Natural killer cell (primary cell): ENCODE measurements around the gene LIN37. TPM values are rescaled to one million over a fixed set of nuclear protein-coding genes. Genes with fewer than 3 reads are reported as not detected.

ENCODE experiments used
- ATAC-seq, 3 donors: fragments of 150-1000 bp in 2 of 3; fragments of 200-7000 bp in 1 of 3; cut with Tn5 transposase; 1 replicate in 1 of 3; 2 replicates in 2 of 3; pipeline ENCODE4 v1.10.0; 2021; ENCODE audit warnings: mild to moderate bottlenecking in 2 of 3, moderate library complexity in 2 of 3
- DNase-seq, 2 donors: peaks; one replicate each; pipeline versions ENCODE4 v3.0.0 to v3.0.0-alpha.2; 2013 to 2021; ENCODE audit warnings: mixed read lengths in 1 of 2
- H3K27ac ChIP-seq: one replicate; pipeline ENCODE4 v1.5.1; 2013; ENCODE audit warnings: mild to moderate bottlenecking, low read length
- H3K27me3 ChIP-seq: one replicate; pipeline ENCODE4 v1.6.1; 2013; ENCODE audit warnings: low read length; ENCODE audit not compliant: control insufficient read depth, insufficient read depth
- H3K36me3 ChIP-seq: one replicate; pipeline ENCODE4 v1.6.1; 2013; ENCODE audit warnings: low read length; ENCODE audit not compliant: control insufficient read depth, insufficient read depth
- H3K4me1 ChIP-seq: one replicate; pipeline ENCODE4 v1.6.1; 2013; ENCODE audit warnings: low read length; ENCODE audit not compliant: control insufficient read depth, insufficient read depth
- H3K4me3 ChIP-seq: one replicate; pipeline ENCODE4 v1.5.1; 2013; ENCODE audit warnings: low read length
- H3K9me3 ChIP-seq: one replicate; pipeline ENCODE4 v1.6.1; 2013; ENCODE audit warnings: low read length; ENCODE audit not compliant: control insufficient read depth, insufficient read depth
- H3K27ac Mint-ChIP-seq, 2 donors: one replicate each; pipeline ENCODE4 v1.8.0; 2022; ENCODE audit warnings: mild to moderate bottlenecking in 2 of 2, mixed read lengths in 2 of 2, moderate library complexity in 1 of 2
- H3K27me3 Mint-ChIP-seq, 2 donors: one replicate each; pipeline ENCODE4 v1.8.0; 2022; ENCODE audit warnings: low read depth in 2 of 2, mixed read lengths in 2 of 2
- H3K36me3 Mint-ChIP-seq: one replicate; pipeline ENCODE4 v1.8.0; 2022; ENCODE audit warnings: mixed read lengths
- H3K4me1 Mint-ChIP-seq, 2 donors: one replicate each; pipeline ENCODE4 v1.8.0; 2022; ENCODE audit warnings: mixed read lengths in 2 of 2
- H3K4me3 Mint-ChIP-seq: one replicate; pipeline ENCODE4 v1.8.0; 2022; ENCODE audit warnings: mild to moderate bottlenecking, moderate library complexity, mixed read lengths
- H3K9me3 Mint-ChIP-seq, 2 donors: one replicate each; pipeline ENCODE4 v1.8.0; 2022; ENCODE audit warnings: mixed read lengths in 2 of 2
- CTCF ChIP-seq: fragments of 200-600 bp; IDR thresholded peaks from one replicate; pipeline ENCODE4 v1.8.0; 2022; ENCODE audit warnings: antibody characterized with exemption
- WGBS: methylation state at CpG from one replicate; pipeline ENCODE4 v1.1.7; 2013; ENCODE audit warnings: missing lambda C conversion rate; ENCODE audit not compliant: insufficient coverage; 5-methylcytosine and 5-hydroxymethylcytosine counted together
- intact Hi-C: fragments of 100-400 bp; cut with micrococcal nuclease; formaldehyde crosslinking; loops from one replicate; pipeline ENCODE4 v1.14.2; 2022
- total RNA-seq, 4 donors: library from RNA; stranded (reverse); fragments of 120-200 nt in 1 of 4; gene quantifications; one replicate each; pipeline versions ENCODE4 v1.2.3 to v1.2.4, GENCODE V29; 2013 to 2022

The LIN37 gene
- total RNA-seq, 3 donors from 2014 or later (not counting 1 experiment from before 2014, with no cell fraction given) = 16.7 to 22.1 (median 18.2) TPM

DNA sequence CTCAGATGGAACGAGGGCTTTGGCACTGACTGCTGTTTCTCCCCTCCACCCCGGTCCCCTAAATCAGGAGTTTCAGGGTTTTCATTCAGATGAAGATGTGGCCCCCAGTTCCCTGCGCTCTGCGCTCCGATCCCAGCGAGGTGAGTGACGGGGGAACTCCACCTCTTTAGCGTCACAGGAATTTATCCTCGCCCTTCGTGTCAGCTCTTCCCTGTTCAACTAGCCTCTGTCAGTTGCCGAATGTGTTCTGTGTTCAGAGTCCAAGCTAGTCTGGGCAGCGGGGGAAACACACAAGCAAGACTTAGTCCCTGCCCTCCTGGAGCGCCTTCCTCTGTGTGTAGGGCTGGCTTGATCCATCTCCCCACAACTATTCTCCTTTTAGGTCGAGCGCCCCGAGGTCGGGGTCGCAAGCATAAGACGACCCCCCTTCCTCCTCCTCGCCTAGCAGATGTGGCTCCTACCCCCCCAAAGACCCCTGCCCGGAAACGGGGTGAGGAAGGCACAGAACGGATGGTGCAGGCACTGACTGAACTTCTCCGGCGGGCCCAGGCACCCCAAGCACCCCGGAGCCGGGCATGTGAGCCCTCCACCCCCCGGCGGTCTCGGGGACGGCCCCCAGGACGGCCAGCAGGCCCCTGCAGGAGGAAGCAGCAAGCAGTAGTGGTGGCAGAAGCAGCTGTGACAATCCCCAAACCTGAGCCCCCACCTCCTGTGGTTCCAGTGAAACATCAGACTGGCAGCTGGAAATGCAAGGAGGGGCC lies 28.8 kb upstream of the LIN37 start:
- Histone ChIP-seq H3K27me3 (no peaks in the 10 kb centered on the region), H3K9me3 (no peaks in the 10 kb centered on the region), H3K27ac (no peak overlapping the region), H3K4me1 (peaks cover 37% of the 10 kb centered on the region), H3K4me3 (no peak overlapping the region), H3K36me3 (peaks cover 33% of the 10 kb centered on the region)
- Mint-ChIP-seq H3K4me1 (peaks cover 16 to 60% of the 10 kb centered on the region in 2 donors), H3K9me3 (no peaks in the 10 kb centered on the region), H3K27ac (peak overlapping the region; percentile 63 to 76), H3K27me3 (no peaks in the 10 kb centered on the region), H3K36me3 (no peaks in the 10 kb centered on the region), H3K4me3 (peak overlapping the region; percentile 87)
- TF ChIP-seq CTCF = no peak
- DNase-seq (no peak), ATAC-seq (no peak)
- 96% methylated on average over 32 of the region's 32 CpGs for WGBS
- intact Hi-C loops = no loop called here

- H3K36me3 ChIP-seq = peaks cover 39% of the 10 kb centered on the region
- WGBS = 98% methylated on average over 9 of the region's 9 CpGs
These were observed 28.2 kb upstream of the LIN37 start for GRCh38 chr19:35720163-35720524.

GRCh38 chr19:35720648-35721047 lies 27.7 kb upstream of the LIN37 start:
- WGBS = 96% methylated on average over 17 of the region's 17 CpGs
- Histone ChIP-seq H3K27ac (no peak overlapping the region), H3K36me3 (peaks cover 44% of the 10 kb centered on the region), H3K4me3 (no peak overlapping the region), H3K27me3 (no peaks in the 10 kb centered on the region), H3K9me3 (no peaks in the 10 kb centered on the region), H3K4me1 (peaks cover 29% of the 10 kb centered on the region)
- ATAC-seq (no peak), DNase-seq (no peak)
- no peak for TF ChIP-seq CTCF
- intact Hi-C loops = no loop called here
- no peaks in the 10 kb centered on the region for H3K27me3 Mint-ChIP-seq
- H3K4me3 Mint-ChIP-seq = no peak overlapping the region
- H3K36me3 Mint-ChIP-seq = no peaks in the 10 kb centered on the region
- peak overlapping the region in 1 of 2 donors; percentile 22 for H3K27ac Mint-ChIP-seq
- H3K4me1 Mint-ChIP-seq = peaks cover 16 to 55% of the 10 kb centered on the region in 2 donors
- no peaks in the 10 kb centered on the region for H3K9me3 Mint-ChIP-seq

More at GRCh38 chr19:35720163-35720524, 28.2 kb upstream of the LIN37 start:
- DNase-seq (no peak), ATAC-seq (no peak)
- peaks cover 34% of the 10 kb centered on the region for H3K4me1 ChIP-seq
- H3K27me3 ChIP-seq = no peaks in the 10 kb centered on the region
- intact Hi-C loops = no loop called here
- no peak overlapping the region for H3K4me3 ChIP-seq
- H3K9me3 Mint-ChIP-seq = no peaks in the 10 kb centered on the region
- H3K27ac Mint-ChIP-seq = no peak overlapping the region
- no peaks in the 10 kb centered on the region for H3K36me3 Mint-ChIP-seq
- peaks cover 16 to 56% of the 10 kb centered on the region in 2 donors for H3K4me1 Mint-ChIP-seq
- H3K9me3 ChIP-seq = no peaks in the 10 kb centered on the region
- no peak overlapping the region for H3K27ac ChIP-seq
- H3K4me3 Mint-ChIP-seq = peak overlapping the region; percentile 21
- no peak for TF ChIP-seq CTCF
- no peaks in the 10 kb centered on the region for H3K27me3 Mint-ChIP-seq

DNA sequence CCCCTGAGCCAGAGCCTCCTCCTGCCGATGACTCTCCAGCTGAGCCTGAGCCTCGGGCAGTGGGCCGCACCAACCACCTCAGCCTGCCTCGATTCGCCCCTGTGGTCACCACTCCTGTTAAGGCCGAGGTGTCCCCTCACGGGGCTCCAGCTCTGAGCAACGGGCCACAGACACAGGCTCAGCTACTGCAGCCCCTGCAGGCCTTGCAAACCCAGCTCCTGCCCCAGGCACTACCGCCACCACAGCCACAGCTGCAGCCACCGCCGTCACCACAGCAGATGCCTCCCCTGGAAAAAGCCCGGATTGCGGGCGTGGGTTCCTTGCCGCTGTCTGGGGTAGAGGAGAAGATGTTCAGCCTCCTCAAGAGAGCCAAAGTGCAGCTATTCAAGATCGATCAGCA lies 27.0 kb upstream of the LIN37 start:
- Mint-ChIP-seq H3K9me3 (no peaks in the 10 kb centered on the region), H3K27ac (no peak overlapping the region), H3K27me3 (no peaks in the 10 kb centered on the region), H3K36me3 (no peaks in the 10 kb centered on the region), H3K4me3 (peak overlapping the region; percentile 13), H3K4me1 (peaks cover 11 to 54% of the 10 kb centered on the region in 2 donors)
- H3K9me3 ChIP-seq = no peaks in the 10 kb centered on the region
- TF ChIP-seq CTCF = no peak
- peaks cover 21% of the 10 kb centered on the region for H3K4me1 ChIP-seq
- intact Hi-C loops = no loop called here
- no peak for ATAC-seq
- no peaks in the 10 kb centered on the region for H3K27me3 ChIP-seq
- 96% methylated on average over 16 of the region's 16 CpGs for WGBS
- no peak for DNase-seq
- peaks cover 51% of the 10 kb centered on the region for H3K36me3 ChIP-seq
- H3K4me3 ChIP-seq = no peak overlapping the region
- no peak overlapping the region for H3K27ac ChIP-seq
